CD4-positive, alpha-beta T cell treated with Interleukin-6 at 100 ng/mL for 8 hours (primary cell): ENCODE measurements around the gene BMP5.
"Not testable (repeated sequence)": the region's sequence is repeated elsewhere in the genome, so short reads cannot be mapped to it uniquely, and the experiment has no call there.

Source experiments
- DNase-seq: peaks from one replicate; pipeline ENCODE4 v3.0.0-alpha.2; 2020; ENCODE audit warnings: mixed read lengths, low spot score

Gene BMP5

DNA sequence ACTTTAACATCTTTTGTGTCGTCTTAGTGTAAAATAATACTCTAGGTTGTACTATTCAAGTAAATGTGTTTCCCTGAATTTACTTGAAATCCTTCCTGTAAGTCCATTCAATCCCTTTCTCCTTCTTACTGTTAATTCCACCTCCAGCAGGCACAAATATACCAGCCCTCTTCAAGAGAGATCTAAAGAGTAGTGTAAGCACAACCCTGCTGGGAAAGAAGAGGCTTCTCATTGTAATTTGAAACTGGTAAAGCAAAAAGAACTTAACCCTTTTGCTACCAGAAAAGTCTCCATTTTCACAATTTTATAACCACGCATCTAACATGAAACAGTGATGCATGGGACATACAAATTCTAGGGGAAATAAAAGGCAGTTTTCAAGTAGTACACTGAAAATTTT is at the start of gene BMP5:
BMP5 (minus strand) TSS at position 191 of the 400 bp plus-strand sequence. CDS start 725 bp downstream, outside the sequence.
- DNase-seq = no peak

DNA sequence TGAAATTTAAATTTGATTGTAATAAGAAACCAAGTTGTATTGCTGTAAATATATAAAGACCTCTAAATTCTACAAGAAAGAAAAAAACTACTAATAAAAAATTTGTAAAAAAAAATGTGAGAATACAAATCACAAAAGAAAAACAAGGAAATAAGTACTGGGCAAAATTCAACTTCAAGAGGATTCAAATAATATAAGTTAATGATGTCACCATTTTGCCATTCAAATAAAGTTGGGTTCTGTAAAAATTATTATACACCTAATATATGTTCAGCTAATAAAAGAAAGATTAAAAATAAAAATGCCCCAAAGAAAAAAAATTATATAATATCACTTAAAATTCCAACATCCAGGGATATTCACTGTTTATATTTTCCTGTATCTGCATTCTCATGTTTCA is 47.0 kb upstream of the BMP5 start:
- DNase-seq = no peak

DNA sequence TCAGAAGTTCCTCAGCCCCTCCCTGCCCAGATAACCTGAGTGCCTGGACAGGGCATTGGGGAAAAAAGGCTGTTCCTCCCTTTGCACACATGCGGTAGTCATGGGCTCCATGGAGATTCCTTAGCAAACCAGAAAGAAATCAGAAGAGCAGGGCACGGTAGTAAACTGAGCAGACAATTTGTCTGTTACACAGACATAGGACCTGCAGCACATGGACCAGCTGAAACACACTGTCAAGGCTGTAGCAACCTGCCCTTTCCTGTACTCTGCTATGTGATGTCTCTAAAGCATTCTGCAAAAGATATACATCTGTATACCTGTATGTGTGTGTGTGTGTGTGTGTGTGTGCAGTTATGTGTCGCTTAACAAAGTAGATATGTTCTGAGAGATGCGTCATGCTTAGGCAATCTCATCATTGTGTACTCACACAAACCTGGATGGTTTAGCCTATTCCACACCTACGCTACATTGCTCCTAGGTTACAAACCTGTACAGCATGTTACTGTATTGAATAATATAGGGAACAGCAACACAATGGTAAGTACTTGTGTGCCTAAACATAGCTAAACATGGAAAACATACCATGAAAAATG is 44.4 kb upstream of the BMP5 start:
- DNase-seq = no peak

DNA sequence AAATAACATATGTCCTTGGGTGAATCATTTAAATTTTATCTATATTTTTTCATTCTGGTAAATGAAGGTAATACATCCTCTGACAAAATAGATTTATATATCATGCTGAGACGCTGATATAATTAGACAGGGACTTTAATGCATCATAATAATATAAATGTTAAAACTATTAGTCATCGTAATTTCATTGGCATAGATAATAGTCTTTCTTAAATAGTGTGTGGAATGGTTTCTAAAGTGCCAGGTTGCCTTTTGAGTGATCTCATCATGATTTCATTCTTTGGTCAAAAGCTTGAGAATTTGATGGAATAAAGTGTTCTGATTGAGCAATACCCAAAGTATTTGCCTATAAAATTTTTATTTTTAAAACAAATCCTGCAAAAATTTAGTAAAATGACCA is 43.2 kb upstream of the BMP5 start:
- no peak for DNase-seq

DNA sequence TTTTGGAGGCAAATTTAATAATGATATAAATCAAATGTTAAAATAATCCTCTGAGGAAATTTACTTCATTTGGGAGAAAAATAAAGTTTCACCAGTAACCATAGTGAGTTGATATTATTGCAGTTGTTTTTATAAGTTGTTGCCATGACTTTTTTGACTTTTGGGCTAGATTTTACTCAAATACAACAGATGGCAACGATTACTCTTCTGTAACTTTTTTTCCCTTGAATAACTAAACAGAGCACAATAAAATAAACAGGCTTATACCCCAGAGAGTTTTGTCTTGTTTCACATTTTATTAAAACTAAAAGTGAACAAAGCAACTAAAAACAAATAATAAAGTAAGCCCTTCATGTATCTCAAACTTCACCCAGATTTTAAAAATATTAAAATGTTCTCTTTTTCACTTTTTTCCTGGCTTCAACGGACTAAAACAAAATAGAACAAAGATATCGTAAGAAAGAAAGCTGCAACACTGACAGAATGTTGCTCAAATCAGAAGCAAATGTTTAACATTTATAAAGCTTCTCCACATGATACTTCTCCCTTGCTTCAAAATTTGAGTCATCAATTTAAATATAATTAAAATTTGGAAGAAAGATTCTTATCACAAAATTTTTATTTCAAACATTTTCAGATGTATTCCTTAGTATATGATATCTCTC is 42.5 kb upstream of the BMP5 start:
- DNase-seq = no peak

DNA sequence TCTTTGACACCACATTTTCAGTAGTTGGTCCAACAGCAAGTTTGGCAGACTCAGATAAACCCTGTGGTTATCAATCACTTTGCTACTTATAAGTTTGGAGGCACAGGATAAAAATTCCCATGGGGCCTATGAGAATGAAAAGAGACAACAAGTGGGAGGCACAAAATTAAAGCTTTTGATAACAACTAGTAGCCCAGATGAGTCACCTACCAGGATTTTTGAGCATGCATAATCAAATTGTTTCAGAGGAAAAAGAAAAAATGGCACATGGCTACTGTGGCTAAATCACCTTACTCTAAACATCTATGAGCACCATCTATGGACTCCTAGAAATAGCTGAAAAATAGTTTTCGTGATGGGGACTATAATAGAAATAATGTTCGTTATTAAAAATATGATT is 40.8 kb upstream of the BMP5 start:
- no peak for DNase-seq

DNA sequence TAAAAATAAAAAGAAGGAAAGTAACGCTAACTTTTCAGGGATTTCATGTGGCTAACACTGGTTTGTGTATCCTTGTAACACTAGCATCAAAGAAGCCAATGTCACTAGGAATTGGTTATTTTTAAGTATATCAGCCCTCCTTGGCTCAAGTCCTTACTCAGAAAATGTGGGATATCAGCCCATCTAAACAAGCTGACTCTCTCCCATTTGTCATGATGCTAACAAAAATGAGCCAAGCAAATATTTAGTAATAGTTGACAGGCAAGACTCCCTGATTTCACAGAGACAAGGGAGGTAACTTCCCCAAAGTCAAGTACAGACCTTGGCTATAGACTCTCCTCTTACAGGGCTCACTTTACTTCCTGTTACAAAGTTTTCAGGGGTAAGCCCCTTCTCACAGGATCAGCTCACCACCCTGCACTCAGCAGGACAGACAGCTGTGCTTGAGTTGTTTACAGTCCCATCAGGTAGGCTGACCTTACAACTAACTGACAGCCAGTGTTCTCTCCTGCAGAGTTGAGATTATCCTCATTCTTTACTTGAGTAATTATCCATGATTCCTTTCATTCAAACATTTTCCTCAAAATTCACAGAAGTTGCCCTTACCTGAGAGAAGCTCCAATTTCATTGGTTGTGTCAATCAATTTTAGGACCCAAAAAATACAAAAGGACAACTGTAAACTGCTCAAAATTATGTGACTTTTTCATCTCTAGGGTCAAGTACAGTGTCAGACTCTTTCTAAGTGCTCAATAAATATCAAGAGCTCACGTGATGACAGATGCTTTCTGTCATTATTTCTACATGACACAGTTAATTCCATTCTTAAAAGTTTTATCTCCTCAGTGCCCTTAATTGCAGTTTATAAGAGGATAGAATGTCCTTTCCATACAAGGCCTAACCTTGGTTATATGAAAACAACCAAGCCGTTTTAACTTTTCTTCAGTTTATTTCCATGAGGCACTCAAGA is 38.1 kb upstream of the BMP5 start:
- DNase-seq = no peak

DNA sequence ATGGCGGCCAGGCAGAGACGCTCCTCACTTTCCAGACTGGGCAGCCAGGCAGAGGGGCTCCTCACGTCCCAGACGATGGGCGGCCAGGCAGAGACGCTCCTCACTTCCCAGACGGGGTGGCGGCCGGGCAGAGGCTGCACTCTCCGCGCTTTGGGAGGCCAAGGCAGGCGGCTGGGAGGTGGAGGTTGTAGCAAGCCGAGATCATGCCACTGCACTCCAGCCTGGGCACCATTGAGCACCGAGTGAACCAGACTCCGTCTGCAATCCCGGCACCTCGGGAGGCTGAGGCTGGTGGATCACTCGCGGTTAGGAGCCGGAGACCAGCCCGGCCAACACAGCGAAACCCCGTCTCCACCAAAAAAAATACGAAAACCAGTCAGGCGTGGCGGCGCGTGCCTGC is 35.1 kb upstream of the BMP5 start:
- not testable (repeated sequence) for DNase-seq

DNA sequence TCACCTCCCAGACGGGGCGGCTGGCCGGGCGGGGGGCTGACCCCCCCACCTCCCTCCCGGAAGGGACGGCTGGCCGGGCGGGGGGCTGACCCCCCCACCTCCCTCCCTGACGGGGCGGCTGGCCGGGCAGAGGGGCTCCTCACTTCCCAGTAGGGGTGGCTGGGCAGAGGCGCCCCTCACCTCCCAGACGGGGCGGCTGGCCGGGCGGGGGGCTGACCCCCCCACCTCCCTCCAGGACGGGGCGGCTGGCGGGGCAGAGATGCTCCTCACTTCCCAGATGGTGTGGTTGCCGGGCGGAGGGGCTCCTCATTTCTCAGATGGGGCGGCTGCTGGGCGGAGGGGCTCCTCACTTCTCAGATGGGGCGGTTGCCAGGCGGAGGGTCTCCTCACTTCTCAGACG is 34.5 kb upstream of the BMP5 start:
- not testable (repeated sequence) for DNase-seq

DNA sequence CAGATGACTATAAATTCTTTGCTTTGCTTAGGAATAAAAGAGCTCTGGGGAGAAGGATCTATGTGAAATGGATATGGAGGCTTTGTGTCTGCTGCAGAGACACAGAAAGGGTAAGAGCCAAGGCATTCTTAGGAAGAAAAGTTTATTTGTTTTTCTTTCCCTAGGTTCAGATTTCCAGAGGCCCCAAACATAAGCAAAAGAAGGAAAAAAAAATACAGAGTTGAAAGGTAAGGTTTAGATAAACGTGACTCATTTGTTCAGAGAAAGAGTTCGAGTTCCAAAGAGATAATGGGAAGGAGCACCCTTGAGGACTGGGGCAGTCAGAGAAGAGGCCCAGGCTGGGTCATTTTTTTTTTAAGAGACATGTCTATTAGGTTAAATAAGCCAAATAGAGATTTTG is 27.4 kb upstream of the BMP5 start:
- no peak for DNase-seq

DNA sequence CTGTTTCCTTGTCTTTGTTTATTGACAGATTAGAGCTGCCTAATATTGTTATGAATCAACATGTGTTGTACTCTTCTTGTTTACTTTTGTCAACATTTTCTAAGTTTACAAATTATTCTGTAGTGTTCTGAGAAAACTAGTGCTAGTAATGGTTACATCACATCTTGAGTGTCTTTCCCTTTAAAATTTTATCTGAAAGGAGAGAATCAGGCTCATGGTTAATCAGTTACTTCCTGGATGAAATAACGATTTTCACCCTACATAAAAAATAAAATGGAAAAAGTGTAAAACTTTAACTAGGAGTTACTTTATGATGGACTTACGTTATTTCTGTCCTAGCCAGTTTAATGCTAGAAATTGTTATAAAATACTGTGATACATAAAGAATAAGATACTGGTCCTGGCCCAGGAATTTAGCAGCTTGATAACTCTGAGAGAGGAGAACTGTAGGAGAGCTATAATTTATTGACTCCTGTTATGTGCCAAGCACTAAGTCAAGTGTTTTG is 26.4 kb upstream of the BMP5 start:
- DNase-seq = no peak

DNA sequence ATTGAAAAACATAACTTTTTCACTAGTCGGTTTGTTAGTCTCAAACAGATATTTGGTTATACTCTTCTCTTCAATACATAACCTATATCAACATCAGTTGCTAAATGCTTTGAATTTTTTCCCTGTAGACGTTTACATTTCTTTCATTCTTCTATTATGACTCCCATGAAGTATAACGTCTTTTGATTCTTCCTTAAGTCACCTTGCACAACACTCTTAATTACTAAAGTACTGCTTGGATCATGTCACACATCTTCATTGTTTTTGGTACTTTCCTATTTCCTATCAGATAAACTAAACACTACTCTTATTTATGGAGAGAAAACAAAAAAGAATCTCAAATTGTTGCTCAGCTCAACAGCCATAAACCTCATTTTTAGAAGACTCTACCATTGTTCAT is 23.0 kb upstream of the BMP5 start:
- DNase-seq = no peak

DNA sequence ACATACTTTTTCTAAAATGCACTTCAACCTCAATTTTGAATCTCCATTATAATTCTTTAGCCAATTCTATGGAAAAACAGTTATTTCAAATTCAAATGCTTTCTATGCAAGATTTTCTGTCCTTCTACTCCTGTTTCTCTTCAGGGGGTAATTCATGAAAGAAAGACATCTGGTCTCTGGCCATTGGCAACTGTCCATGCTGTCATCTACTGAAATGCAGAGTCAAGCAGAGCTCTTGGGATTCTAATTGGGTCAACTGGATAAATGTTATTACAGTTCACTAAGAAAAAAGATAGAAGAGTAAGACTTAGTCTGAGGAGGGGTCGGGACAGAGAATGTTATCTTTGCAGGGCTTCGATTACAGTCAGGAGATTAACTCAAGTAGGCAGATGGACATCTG is 22.0 kb upstream of the BMP5 start:
- no peak for DNase-seq

DNA sequence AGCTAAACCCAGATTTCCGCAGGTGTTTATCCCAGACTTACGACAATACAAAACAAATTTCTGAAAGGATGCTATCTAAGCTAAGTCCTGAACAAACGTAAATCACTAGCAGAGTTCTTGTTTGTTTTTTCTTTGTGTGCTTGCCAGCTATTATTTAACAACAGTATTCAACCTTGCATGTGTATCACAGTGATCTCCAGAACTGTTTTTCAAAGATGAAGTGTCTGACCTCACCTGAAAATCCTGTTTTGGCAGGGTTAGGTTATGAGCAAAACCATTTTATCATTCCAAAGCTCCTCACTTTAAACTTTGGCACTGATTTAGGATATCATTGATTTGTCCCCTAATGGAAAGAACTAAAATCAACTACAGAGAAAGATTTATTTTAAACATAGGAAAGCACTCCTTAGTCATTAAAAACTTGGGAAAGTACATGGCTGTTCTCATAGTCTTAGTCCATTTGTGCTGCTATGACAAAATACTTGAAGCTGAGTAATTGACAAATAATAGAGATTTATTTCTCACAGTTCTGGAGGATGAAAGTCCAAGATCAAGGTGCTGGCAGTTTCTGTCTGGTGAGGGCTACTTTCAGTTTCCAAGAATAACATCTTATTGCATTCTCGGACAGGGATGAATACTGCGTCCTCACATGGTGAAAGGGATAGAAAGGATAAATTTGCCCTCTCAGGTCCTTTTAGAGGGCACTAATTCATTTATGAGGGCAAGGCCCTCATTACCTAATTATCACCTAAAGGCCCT is 20.8 kb upstream of the BMP5 start:
- DNase-seq = no peak

DNA sequence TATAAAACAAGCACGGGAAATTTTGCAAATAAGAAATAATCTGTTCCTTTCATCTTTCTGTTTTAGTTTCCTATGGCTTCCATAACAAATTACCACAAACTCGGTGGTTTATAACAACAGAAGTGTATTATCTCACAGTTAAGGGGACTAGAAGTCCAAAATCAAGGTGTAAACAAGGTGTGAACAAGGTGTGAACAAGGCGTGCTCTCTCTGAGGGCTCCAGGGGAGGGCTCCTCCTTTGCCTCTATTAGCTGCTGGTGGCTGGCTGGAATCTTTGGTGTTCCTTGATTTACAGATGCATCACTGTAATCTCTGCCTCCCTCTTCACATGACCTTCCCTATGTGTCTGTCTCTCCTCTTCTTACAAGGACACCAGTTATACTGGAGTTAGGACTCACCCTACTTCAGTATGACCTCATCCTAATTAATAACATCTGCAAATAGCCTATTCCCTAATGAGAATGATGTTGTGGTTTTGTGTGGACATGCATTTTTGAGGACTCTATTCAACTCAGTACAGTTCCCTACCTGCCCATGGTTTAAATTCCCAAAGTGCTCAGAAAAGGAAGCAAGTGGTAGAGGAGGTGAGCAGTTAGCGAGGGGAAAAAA is 17.5 kb upstream of the BMP5 start:
- DNase-seq = no peak

DNA sequence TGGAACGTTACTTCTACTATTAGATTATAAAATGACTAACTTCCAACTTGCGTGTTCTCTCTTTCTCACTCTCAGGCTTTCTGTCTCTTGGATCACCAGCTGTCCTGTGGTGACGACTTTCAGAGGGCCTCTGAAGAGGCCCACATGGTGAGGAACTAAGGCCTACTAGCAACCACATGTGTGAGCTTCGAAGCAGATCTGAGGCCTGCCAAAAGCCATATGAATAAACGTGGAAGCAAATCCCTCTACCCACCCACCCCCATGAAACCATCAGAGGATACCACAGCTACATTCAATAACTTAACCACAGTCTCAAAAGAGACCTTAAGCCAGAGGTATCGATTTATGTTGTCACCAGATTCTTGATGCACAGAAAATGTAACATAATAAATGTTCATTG is 13.5 kb upstream of the BMP5 start:
- DNase-seq = no peak

DNA sequence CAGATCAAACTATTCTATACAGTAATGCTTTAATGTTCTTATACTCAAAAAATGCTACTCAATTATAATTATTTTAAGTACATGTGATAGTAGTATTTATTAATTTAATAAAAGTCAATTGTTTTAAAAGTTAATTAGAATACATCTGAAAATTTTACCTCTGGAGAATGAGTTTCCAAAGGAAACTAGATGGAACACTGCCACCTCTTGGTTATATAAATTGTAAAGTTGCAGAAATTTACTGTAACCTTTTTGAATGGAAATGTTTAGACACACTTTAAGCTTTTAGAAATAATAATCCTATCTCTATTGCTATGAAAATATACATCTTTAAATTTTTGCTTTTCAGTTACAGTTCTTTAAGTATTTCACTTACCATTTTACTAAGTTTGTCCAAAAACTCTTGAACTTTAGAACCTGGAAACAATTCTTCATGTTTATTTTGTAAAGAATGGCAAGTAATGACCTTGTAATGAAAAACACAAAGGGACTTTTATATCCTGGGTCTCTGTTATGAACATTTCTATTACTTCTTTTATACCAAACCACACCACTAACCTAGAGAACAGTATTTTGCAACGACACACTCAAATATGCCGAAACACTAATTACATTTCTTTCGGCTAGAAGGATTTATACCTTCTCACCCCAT is 10.9 kb upstream of the BMP5 start:
- DNase-seq = no peak

DNA sequence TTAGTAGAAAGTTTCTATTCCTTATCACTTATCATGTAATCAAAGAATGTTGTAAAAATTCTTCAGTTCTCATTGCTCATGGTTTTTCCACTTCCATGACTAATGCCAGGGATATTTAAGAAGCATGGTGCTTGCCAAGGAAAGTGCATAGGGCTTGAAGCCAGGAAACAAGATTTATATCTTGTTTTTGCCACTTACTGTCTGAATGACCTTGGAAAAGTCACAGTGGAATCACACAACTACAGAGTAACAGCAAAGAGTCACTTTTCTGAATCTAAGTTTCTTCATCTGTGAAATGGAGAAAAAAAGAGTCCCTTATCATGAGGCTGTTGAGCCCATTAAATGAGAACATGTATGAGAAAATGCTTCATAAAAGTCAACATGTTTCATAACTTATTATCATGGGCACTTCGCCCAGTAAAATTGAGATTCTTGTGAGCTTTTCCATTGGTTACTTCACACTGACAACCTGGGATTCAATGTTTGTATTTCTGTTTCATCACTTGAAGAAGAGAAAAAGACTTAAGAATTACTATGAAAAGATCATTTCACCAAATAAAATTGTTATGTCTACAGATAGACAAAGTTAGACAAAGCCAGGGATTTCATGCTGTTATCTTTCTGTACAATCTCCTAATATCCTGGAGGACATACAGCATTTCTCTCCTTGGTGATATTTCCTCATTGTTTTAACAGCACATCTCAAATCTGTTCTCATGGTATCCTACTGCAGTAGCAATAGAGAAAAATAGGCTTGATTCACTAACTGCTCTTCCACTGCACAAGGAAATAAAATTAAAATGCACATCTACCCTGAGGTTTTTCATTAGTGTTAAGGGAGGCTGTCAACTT is 7.6 kb upstream of the BMP5 start:
- DNase-seq = no peak

DNA sequence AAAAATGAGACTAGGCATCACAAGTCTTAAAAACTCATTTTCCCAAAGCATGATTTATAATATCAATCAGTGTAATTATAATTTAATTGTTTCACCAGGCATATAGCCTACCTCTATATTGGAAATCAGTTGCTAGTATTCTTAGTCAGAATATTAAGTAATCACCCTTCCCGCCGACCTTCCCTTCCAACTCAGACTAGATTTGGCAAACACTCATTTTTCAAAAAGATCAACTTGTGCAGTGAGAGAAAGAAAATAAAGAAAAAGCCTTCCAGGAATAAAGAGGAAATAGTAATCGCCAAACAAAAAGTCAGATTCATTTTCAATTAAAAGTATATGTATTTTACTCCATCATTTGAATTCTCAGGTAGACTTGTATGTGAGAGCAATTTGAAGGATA is 1.9 kb upstream of the BMP5 start:
- DNase-seq = no peak

DNA sequence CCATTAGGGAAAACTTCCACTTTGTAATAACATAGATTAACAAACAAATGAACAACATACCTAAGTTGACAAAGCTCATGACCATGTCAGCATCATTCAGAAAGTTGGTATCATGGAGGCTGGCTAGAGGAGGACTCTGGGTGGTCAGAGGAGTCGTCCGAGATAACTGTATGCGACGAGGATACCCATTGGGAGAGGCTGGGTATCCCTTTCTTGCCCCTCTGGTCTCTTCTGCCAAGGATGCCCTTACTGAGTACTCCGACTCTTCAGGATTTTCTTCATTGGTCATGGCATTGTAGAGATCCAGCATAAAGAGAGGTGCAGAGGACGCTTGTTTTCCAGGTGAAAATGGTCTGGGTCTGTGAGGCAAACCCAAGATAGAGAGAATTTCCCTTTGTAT is 1.1 kb downstream of the BMP5 start:
- DNase-seq = no peak
